GM23338 (cell line): Measurements from ENCODE around the gene COLEC12. TPM values are rescaled to one million over a fixed set of nuclear protein-coding genes. Genes with fewer than 3 reads are reported as not detected.

Source experiments
- ATAC-seq: fragments of 200-7000 bp; cut with Tn5 transposase; 3 replicates; pipeline ENCODE4 v1.9.1; 2020
- DNase-seq: peaks from one replicate; pipeline ENCODE4 v3.0.0-alpha.2; 2015; ENCODE audit warnings: low spot score
- H2AFZ ChIP-seq: fragments of 200-600 bp; sonication (generic); 2 replicates; pipeline ENCODE4 v1.8.0; 2016; ENCODE audit warnings: antibody characterized with exemption, mild to moderate bottlenecking, moderate library complexity
- H3F3A ChIP-seq: fragments of 200-600 bp; sonication (generic); replicated peaks from 2 replicates; pipeline ENCODE4 v1.8.0; 2017; ENCODE audit warnings: antibody characterized with exemption, mixed run types, low read depth
- H3K27ac ChIP-seq: fragments of 200-600 bp; sonication (generic); 2 replicates; pipeline ENCODE4 v1.6.1; 2016; ENCODE audit warnings: low read depth
- H3K27me3 ChIP-seq: fragments of 200-600 bp; sonication (generic); 2 replicates; pipeline ENCODE4 v1.8.0; 2016; ENCODE audit warnings: mild to moderate bottlenecking, mixed run types, moderate library complexity; ENCODE audit not compliant: insufficient read depth
- H3K36me3 ChIP-seq: fragments of 200-600 bp; sonication (generic); 2 replicates; pipeline ENCODE4 v1.8.0; 2016; ENCODE audit warnings: mild to moderate bottlenecking; ENCODE audit not compliant: insufficient read depth
- H3K4me1 ChIP-seq: fragments of 200-600 bp; sonication (generic); 2 replicates; pipeline ENCODE4 v1.8.0; 2016; ENCODE audit warnings: mild to moderate bottlenecking, moderate library complexity; ENCODE audit not compliant: insufficient read depth
- H3K4me2 ChIP-seq: fragments of 200-600 bp; sonication (generic); 2 replicates; pipeline ENCODE4 v1.7.1; 2017; ENCODE audit warnings: mixed run types
- H3K4me3 ChIP-seq: fragments of 200-600 bp; sonication (generic); 2 replicates; pipeline ENCODE4 v1.6.1; 2016; ENCODE audit warnings: mixed run types
- H3K79me2 ChIP-seq: fragments of 200-600 bp; sonication (generic); replicated peaks from 2 replicates; pipeline ENCODE4 v1.8.0; 2017; ENCODE audit warnings: mild to moderate bottlenecking; ENCODE audit not compliant: insufficient read depth
- H3K9me2 ChIP-seq: fragments of 200-600 bp; sonication (generic); 2 replicates; pipeline ENCODE4 v1.8.0; 2017; ENCODE audit not compliant: insufficient read depth
- H4K20me1 ChIP-seq: fragments of 200-600 bp; sonication (generic); replicated peaks from 2 replicates; pipeline ENCODE4 v1.8.0; 2017; ENCODE audit warnings: mild to moderate bottlenecking; ENCODE audit not compliant: insufficient read depth
- H3K27ac Mint-ChIP-seq: 2 replicates; pipeline ENCODE4 v1.8.0; 2020; ENCODE audit warnings: inconsistent platforms, mild to moderate bottlenecking, moderate library complexity, mixed read lengths
- H3K27me3 Mint-ChIP-seq: 3 replicates; pipeline ENCODE4 v1.8.0; 2022; ENCODE audit warnings: low read depth, mild to moderate bottlenecking, moderate library complexity, mixed read lengths, inconsistent platforms; ENCODE audit not compliant: insufficient read depth, poor library complexity
- H3K36me3 Mint-ChIP-seq: 3 replicates; pipeline ENCODE4 v1.8.0; 2021; ENCODE audit warnings: low read depth, mild to moderate bottlenecking, inconsistent platforms, moderate library complexity, mixed read lengths
- H3K4me1 Mint-ChIP-seq: 3 replicates; pipeline ENCODE4 v1.8.0; 2020; ENCODE audit warnings: mild to moderate bottlenecking, inconsistent platforms, mixed read lengths
- H3K4me3 Mint-ChIP-seq: 3 replicates; pipeline ENCODE4 v1.8.0; 2021; ENCODE audit warnings: moderate library complexity, mild to moderate bottlenecking, inconsistent platforms, mixed read lengths
- H3K9me3 Mint-ChIP-seq: 3 replicates; pipeline ENCODE4 v1.8.0; 2020; ENCODE audit warnings: moderate library complexity, mild to moderate bottlenecking, inconsistent platforms, mixed read lengths
- CREB1 ChIP-seq: fragments of 250-450 bp; sonication (Bioruptor Pico); IDR thresholded peaks from 2 replicates; pipeline ENCODE4 v1.5.0; 2020; ENCODE audit warnings: low read depth, mild to moderate bottlenecking, moderate library complexity
- EZH2 ChIP-seq: fragments of 200-600 bp; sonication (generic); IDR thresholded peaks from one replicate; pipeline ENCODE4 v1.8.0; 2017; ENCODE audit warnings: antibody characterized with exemption, mild to moderate bottlenecking, low read depth; ENCODE audit not compliant: unreplicated experiment
- EZH2phosphoT487 ChIP-seq: fragments of 200-600 bp; sonication (generic); IDR thresholded peaks from one replicate; pipeline ENCODE4 v1.8.1; 2018; ENCODE audit warnings: antibody characterized with exemption; ENCODE audit not compliant: unreplicated experiment
- JUNB ChIP-seq: IDR thresholded peaks from one replicate; pipeline ENCODE4 v1.6.1; 2016; ENCODE audit warnings: antibody characterized with exemption; ENCODE audit not compliant: unreplicated experiment
- NANOG ChIP-seq: IDR thresholded peaks from 2 replicates; pipeline ENCODE4 v1.6.1; 2016; ENCODE audit warnings: antibody characterized with exemption, borderline replicate concordance
- POLR2AphosphoS5 ChIP-seq: IDR thresholded peaks from 2 replicates; pipeline ENCODE4 v1.6.1; 2016; ENCODE audit warnings: antibody characterized with exemption, low read depth
- REST ChIP-seq: IDR thresholded peaks from one replicate; pipeline ENCODE4 v1.6.1; 2018; ENCODE audit warnings: antibody characterized with exemption; ENCODE audit not compliant: unreplicated experiment
- STAT1 ChIP-seq: IDR thresholded peaks from one replicate; pipeline ENCODE4 v1.6.1; 2016; ENCODE audit warnings: antibody characterized with exemption; ENCODE audit not compliant: unreplicated experiment
- ZNF114 ChIP-seq: fragments of 250-450 bp; sonication (Bioruptor Pico); IDR thresholded peaks from 2 replicates; pipeline ENCODE4 v1.5.0; 2020; ENCODE audit warnings: mild to moderate bottlenecking, moderate library complexity
- ZNF331 ChIP-seq: fragments of 250-450 bp; sonication (Bioruptor Pico); IDR thresholded peaks from 2 replicates; pipeline ENCODE4 v1.5.0; 2020; ENCODE audit warnings: low read depth, mild to moderate bottlenecking, moderate library complexity
- polyA plus RNA-seq: library from polyadenylated mRNA; unstranded; fragments of >200 nt; fragmentation: Nextera tagmentation; extraction: Ambion mirVana; gene quantifications from 2 replicates; pipeline ENCODE4 v1.2.1, GENCODE V29; 2016
- total RNA-seq: library from RNA; depleted of rRNA; stranded (reverse); fragments of >200 nt; shearing (Covaris generic); gene quantifications from 2 replicates; pipeline ENCODE4 v1.2.3, GENCODE V29; 2014
- TF ChIP-seq, protein P1 (sequence below), 2 experiments: fragments of 200-600 bp in 1 of 2; sonication (generic) in 1 of 2; conservative IDR thresholded peaks; 2 replicates each; pipeline versions ENCODE4 v1.5.1 to v1.6.1; 2016 to 2017; ENCODE audit warnings: antibody characterized with exemption in 2 of 2, low read depth in 2 of 2, mild to moderate bottlenecking in 2 of 2, moderate library complexity in 1 of 2
- TF ChIP-seq, protein P2 (sequence below): fragments of 250-450 bp; sonication (Bioruptor Pico); IDR thresholded peaks from 2 replicates; pipeline ENCODE4 v1.5.0; 2020; ENCODE audit warnings: mild to moderate bottlenecking, moderate library complexity
- TF ChIP-seq, protein P3 (sequence below): IDR thresholded peaks from 2 replicates; pipeline ENCODE4 v1.6.1; 2016; ENCODE audit warnings: antibody characterized with exemption

The COLEC12 gene
- total and polyA plus RNA-seq, 2 experiments from 2014 or later, result 1.1 to 3.2 TPM

- Histone ChIP-seq H3K4me1 (no peaks in the 10 kb centered on the region), H4K20me1 (no peaks in the 10 kb centered on the region), H3K4me3 (no peak overlapping the region), H3K79me2 (no peaks in the 10 kb centered on the region), H3K9me2 (no peaks in the 10 kb centered on the region), H3K36me3 (no peaks in the 10 kb centered on the region), H3K27ac (no peak overlapping the region), H3F3A (no peaks in the 10 kb centered on the region), H3K27me3 (peaks cover 28% of the 10 kb centered on the region), H2AFZ (no peak overlapping the region), H3K4me2 (no peak overlapping the region)
- Mint-ChIP-seq H3K27me3 (peaks cover 26% of the 10 kb centered on the region), H3K27ac (no peak overlapping the region), H3K4me1 (no peaks in the 10 kb centered on the region; the same call in 2 of the 3 replicates), H3K4me3 (no peak overlapping the region), H3K36me3 (no peaks in the 10 kb centered on the region), H3K9me3 (no peaks in the 10 kb centered on the region)
- TF ChIP-seq, protein P1, sequence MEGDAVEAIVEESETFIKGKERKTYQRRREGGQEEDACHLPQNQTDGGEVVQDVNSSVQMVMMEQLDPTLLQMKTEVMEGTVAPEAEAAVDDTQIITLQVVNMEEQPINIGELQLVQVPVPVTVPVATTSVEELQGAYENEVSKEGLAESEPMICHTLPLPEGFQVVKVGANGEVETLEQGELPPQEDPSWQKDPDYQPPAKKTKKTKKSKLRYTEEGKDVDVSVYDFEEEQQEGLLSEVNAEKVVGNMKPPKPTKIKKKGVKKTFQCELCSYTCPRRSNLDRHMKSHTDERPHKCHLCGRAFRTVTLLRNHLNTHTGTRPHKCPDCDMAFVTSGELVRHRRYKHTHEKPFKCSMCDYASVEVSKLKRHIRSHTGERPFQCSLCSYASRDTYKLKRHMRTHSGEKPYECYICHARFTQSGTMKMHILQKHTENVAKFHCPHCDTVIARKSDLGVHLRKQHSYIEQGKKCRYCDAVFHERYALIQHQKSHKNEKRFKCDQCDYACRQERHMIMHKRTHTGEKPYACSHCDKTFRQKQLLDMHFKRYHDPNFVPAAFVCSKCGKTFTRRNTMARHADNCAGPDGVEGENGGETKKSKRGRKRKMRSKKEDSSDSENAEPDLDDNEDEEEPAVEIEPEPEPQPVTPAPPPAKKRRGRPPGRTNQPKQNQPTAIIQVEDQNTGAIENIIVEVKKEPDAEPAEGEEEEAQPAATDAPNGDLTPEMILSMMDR (conservative IDR thresholded peaks at IDR 0.05; ENCODE audit: low read depth in 2 of 2), result no peak
- TF ChIP-seq ZNF331 (CRISPR knock-in tag), result no peak
- TF ChIP-seq REST, result no peak
- no peak for TF ChIP-seq EZH2
- TF ChIP-seq, protein P2, sequence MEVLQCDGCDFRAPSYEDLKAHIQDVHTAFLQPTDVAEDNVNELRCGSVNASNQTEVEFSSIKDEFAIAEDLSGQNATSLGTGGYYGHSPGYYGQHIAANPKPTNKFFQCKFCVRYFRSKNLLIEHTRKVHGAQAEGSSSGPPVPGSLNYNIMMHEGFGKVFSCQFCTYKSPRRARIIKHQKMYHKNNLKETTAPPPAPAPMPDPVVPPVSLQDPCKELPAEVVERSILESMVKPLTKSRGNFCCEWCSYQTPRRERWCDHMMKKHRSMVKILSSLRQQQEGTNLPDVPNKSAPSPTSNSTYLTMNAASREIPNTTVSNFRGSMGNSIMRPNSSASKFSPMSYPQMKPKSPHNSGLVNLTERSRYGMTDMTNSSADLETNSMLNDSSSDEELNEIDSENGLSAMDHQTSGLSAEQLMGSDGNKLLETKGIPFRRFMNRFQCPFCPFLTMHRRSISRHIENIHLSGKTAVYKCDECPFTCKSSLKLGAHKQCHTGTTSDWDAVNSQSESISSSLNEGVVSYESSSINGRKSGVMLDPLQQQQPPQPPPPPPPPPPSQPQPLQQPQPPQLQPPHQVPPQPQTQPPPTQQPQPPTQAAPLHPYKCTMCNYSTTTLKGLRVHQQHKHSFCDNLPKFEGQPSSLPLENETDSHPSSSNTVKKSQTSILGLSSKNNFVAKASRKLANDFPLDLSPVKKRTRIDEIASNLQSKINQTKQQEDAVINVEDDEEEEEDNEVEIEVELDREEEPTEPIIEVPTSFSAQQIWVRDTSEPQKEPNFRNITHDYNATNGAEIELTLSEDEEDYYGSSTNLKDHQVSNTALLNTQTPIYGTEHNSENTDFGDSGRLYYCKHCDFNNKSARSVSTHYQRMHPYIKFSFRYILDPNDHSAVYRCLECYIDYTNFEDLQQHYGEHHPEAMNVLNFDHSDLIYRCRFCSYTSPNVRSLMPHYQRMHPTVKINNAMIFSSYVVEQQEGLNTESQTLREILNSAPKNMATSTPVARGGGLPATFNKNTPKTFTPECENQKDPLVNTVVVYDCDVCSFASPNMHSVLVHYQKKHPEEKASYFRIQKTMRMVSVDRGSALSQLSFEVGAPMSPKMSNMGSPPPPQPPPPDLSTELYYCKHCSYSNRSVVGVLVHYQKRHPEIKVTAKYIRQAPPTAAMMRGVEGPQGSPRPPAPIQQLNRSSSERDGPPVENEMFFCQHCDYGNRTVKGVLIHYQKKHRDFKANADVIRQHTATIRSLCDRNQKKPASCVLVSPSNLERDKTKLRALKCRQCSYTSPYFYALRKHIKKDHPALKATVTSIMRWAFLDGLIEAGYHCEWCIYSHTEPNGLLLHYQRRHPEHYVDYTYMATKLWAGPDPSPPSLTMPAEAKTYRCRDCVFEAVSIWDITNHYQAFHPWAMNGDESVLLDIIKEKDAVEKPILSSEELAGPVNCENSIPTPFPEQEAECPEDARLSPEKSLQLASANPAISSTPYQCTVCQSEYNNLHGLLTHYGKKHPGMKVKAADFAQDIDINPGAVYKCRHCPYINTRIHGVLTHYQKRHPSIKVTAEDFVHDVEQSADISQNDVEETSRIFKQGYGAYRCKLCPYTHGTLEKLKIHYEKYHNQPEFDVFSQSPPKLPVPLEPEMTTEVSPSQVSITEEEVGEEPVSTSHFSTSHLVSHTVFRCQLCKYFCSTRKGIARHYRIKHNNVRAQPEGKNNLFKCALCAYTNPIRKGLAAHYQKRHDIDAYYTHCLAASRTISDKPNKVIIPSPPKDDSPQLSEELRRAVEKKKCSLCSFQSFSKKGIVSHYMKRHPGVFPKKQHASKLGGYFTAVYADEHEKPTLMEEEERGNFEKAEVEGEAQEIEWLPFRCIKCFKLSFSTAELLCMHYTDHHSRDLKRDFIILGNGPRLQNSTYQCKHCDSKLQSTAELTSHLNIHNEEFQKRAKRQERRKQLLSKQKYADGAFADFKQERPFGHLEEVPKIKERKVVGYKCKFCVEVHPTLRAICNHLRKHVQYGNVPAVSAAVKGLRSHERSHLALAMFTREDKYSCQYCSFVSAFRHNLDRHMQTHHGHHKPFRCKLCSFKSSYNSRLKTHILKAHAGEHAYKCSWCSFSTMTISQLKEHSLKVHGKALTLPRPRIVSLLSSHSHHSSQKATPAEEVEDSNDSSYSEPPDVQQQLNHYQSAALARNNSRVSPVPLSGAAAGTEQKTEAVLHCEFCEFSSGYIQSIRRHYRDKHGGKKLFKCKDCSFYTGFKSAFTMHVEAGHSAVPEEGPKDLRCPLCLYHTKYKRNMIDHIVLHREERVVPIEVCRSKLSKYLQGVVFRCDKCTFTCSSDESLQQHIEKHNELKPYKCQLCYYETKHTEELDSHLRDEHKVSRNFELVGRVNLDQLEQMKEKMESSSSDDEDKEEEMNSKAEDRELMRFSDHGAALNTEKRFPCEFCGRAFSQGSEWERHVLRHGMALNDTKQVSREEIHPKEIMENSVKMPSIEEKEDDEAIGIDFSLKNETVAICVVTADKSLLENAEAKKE (CRISPR knock-in tag), result no peak
- TF ChIP-seq POLR2AphosphoS5, result no peak
- no peak for TF ChIP-seq ZNF114 (CRISPR knock-in tag)
- no peak for TF ChIP-seq NANOG
- TF ChIP-seq CREB1 (CRISPR knock-in tag), result no peak
- TF ChIP-seq EZH2phosphoT487, result no peak
- TF ChIP-seq, protein P3, sequence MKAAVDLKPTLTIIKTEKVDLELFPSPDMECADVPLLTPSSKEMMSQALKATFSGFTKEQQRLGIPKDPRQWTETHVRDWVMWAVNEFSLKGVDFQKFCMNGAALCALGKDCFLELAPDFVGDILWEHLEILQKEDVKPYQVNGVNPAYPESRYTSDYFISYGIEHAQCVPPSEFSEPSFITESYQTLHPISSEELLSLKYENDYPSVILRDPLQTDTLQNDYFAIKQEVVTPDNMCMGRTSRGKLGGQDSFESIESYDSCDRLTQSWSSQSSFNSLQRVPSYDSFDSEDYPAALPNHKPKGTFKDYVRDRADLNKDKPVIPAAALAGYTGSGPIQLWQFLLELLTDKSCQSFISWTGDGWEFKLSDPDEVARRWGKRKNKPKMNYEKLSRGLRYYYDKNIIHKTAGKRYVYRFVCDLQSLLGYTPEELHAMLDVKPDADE, result no peak
- no peak for TF ChIP-seq JUNB
- TF ChIP-seq STAT1, result no peak
- DNase-seq, result no peak
- ATAC-seq, result no peak
Observed at GRCh38 chr18:505483-506122, 5.1 kb upstream of the COLEC12 start.
